ENCODE measurements around the gene LEAP2. TPM values are rescaled to one million over a fixed set of nuclear protein-coding genes. Genes with fewer than 3 reads are reported as not detected.

The LEAP2 gene
- total RNA-seq, 1 donor from 2014 or later, result 3.6 TPM

- no peak overlapping the region for H3K27ac ChIP-seq
- no peak for DNase-seq (ENCODE audit: low spot score)
- H4K20me1 ChIP-seq (ENCODE audit: low read depth), result peaks cover 4% of the 10 kb centered on the region
- H3K27me3 Mint-ChIP-seq (ENCODE audit: insufficient read depth, low read depth), result no peaks in the 10 kb centered on the region
- H3K9me3 ChIP-seq (ENCODE audit: low read depth), result no peaks in the 10 kb centered on the region
- no peaks in the 10 kb centered on the region for H3K4me1 ChIP-seq
- no peak overlapping the region for H3K4me2 ChIP-seq
- no peak overlapping the region for H3K27ac Mint-ChIP-seq
- H3K9ac ChIP-seq, result no peak overlapping the region
- H3K4me3 ChIP-seq, result no peak overlapping the region
- peaks cover 18% of the 10 kb centered on the region for H3K4me1 Mint-ChIP-seq
- peaks cover under 1% of the 10 kb centered on the region for H3K79me2 ChIP-seq (ENCODE audit: low read depth)
- peaks cover 37% of the 10 kb centered on the region for H3K36me3 Mint-ChIP-seq
- H3K27me3 ChIP-seq, result no peaks in the 10 kb centered on the region
- no peaks in the 10 kb centered on the region for H3K9me3 Mint-ChIP-seq
- H3K36me3 ChIP-seq, result peaks cover 52% of the 10 kb centered on the region
- peaks cover 19% of the 10 kb centered on the region for H3F3A ChIP-seq (ENCODE audit: low read depth)
- TF ChIP-seq EZH2 (IDR thresholded peaks at IDR 0.05) (no peak), EZH2phosphoT487 (IDR thresholded peaks at IDR 0.05) (no peak), CTCF (IDR thresholded peaks at IDR 0.05) (no peak)
- H2AFZ ChIP-seq (replicated peaks), result no peak overlapping the region
- no peak overlapping the region for H3K4me3 Mint-ChIP-seq
These were observed 16.0 kb downstream of the LEAP2 start for GRCh38 chr5:132889501-132889900.

GRCh38 chr5:132890817-132891216, 17.3 kb downstream of the LEAP2 start:
- no peak overlapping the region for H2AFZ ChIP-seq (replicated peaks)
- H3K27me3 ChIP-seq, result no peaks in the 10 kb centered on the region
- DNase-seq (ENCODE audit: low spot score), result no peak
- H3K9ac ChIP-seq, result no peak overlapping the region
- Mint-ChIP-seq H3K36me3 (peaks cover 39% of the 10 kb centered on the region), H3K4me1 (peaks cover 9% of the 10 kb centered on the region), H3K9me3 (no peaks in the 10 kb centered on the region), H3K27ac (no peak overlapping the region), H3K4me3 (no peak overlapping the region), H3K27me3 (ENCODE audit: insufficient read depth, low read depth) (no peaks in the 10 kb centered on the region)
- H4K20me1 ChIP-seq (ENCODE audit: low read depth), result peaks cover 4% of the 10 kb centered on the region
- TF ChIP-seq CTCF (IDR thresholded peaks at IDR 0.05), result no peak
- no peak for TF ChIP-seq EZH2 (IDR thresholded peaks at IDR 0.05)
- TF ChIP-seq EZH2phosphoT487 (IDR thresholded peaks at IDR 0.05), result no peak
- no peaks in the 10 kb centered on the region for H3K4me1 ChIP-seq
- peaks cover 9% of the 10 kb centered on the region for H3K79me2 ChIP-seq (ENCODE audit: low read depth)
- no peak overlapping the region for H3K4me2 ChIP-seq
- peaks cover 60% of the 10 kb centered on the region for H3K36me3 ChIP-seq
- H3K27ac ChIP-seq, result no peak overlapping the region
- H3K9me3 ChIP-seq (ENCODE audit: low read depth), result no peaks in the 10 kb centered on the region
- H3F3A ChIP-seq (ENCODE audit: low read depth), result peaks cover 12% of the 10 kb centered on the region
- no peak overlapping the region for H3K4me3 ChIP-seq

GRCh38 chr5:132895719-132896305, 22.3 kb downstream of the LEAP2 start:
- H3K4me1 ChIP-seq, result no peaks in the 10 kb centered on the region
- TF ChIP-seq EZH2phosphoT487 (IDR thresholded peaks at IDR 0.05), result no peak
- no peak for TF ChIP-seq EZH2 (IDR thresholded peaks at IDR 0.05)
- no peak for TF ChIP-seq CTCF (IDR thresholded peaks at IDR 0.05)

More at GRCh38 chr5:132895719-132896305, 22.3 kb downstream of the LEAP2 start:
- no peaks in the 10 kb centered on the region for H3K27me3 Mint-ChIP-seq (ENCODE audit: insufficient read depth, low read depth)
- no peak overlapping the region for H3K27ac Mint-ChIP-seq
- Histone ChIP-seq H3K4me3 (no peak overlapping the region), H3K79me2 (ENCODE audit: low read depth) (peaks cover 9% of the 10 kb centered on the region), H3F3A (ENCODE audit: low read depth) (peaks cover 7% of the 10 kb centered on the region), H3K27me3 (no peaks in the 10 kb centered on the region), H3K27ac (no peak overlapping the region), H3K9ac (no peak overlapping the region), H4K20me1 (ENCODE audit: low read depth) (peaks cover 4% of the 10 kb centered on the region), H3K4me2 (no peak overlapping the region), H3K36me3 (peaks cover 28% of the 10 kb centered on the region), H3K9me3 (ENCODE audit: low read depth) (no peaks in the 10 kb centered on the region), H2AFZ (replicated peaks) (no peak overlapping the region)
- no peak for DNase-seq (ENCODE audit: low spot score)
- H3K9me3 Mint-ChIP-seq, result no peaks in the 10 kb centered on the region
- no peak overlapping the region for H3K4me3 Mint-ChIP-seq
- H3K4me1 Mint-ChIP-seq, result no peaks in the 10 kb centered on the region
- H3K36me3 Mint-ChIP-seq, result peaks cover 34% of the 10 kb centered on the region
